K562 treated with DMSO at 1 percent for 4 hours (cell line): ENCODE results near the gene EEF1B2. TPM values are rescaled to one million over a fixed set of nuclear protein-coding genes. Genes with fewer than 3 reads are reported as not detected.

Experiments used
- total RNA-seq: library from RNA; unstranded; fragments of 300-600 nt; gene quantifications from 2 replicates; pipeline ENCODE4 v1.2.3, GENCODE V29; 2022; ENCODE audit not compliant: insufficient read depth

The EEF1B2 gene
- total RNA-seq, result 848 and 877 TPM in 2 replicates

GRCh38 chr2:206159346-206160124 lies at the start of gene EEF1B2, which contains the start of gene NDUFS1:
Gene EEF1B2, plus strand, starts transcription at chr2:206159895. Its CDS starts 85 bp downstream, at chr2:206159980.
Gene NDUFS1, minus strand, starts transcription at chr2:206159444. Its CDS starts 5,766 bp downstream, at chr2:206153678.

Other genes with a start within 250 kb of the EEF1B2 start
- gene INO80D, start 73.7 kb upstream of the EEF1B2 start, total RNA-seq, result 0.80 and 1.1 TPM in 2 replicates
- gene NDUFS1, start 451 bp upstream of the EEF1B2 start, total RNA-seq, result 21.7 and 34.0 TPM in 2 replicates
- not detected in 2 replicates for gene ZDBF2, start 114.8 kb downstream of the EEF1B2 start, total RNA-seq